ENCODE measurements around the gene ZNF778. TPM values are rescaled to one million over a fixed set of nuclear protein-coding genes. Genes with fewer than 3 reads are reported as not detected.
A peak's percentile ranks its signal among the peaks of the same experiment; 100 is the strongest.
"Not testable (repeated sequence)": the region's sequence is repeated elsewhere in the genome, so short reads cannot be mapped to it uniquely, and the experiment has no call there.

Gene ZNF778
- total RNA-seq, 2 experiments from 2014 or later, result 8.3 to 9.2 TPM

DNA sequence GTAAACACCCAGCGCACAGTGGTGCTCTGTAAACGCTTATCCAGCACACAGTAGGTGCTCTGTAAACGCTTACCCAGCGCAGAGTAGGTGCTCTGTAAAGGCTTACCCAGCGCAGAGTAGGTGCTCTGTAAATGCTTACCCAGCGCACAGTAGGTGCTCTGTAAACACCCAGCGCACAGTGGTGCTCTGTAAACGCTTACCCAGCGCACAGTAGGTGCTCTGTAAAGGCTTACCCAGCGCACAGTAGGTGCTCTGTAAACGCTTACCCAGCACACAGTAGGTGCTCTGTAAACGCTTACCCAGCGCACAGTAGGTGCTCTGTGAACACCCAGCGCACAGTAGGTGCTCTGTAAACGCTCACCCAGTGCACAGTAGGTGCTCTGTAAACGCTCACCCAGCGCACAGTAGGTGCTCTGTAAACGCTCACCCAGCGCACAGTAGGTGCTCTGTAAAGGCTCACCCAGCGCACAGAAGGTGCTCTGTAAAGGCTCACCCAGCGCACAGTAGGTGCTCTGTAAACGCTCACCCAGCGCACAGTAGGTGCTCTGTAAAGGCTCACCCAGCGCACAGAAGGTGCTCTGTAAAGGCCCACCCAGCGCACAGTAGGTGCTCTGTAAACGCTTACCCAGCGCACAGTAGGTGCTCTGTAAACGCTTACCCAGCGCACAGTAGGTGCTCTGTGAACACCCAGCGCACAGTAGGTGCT lies 31.5 kb upstream of the ZNF778 start:
- POLR2A ChIA-PET, DNase-seq: not testable (repeated sequence)

DNA sequence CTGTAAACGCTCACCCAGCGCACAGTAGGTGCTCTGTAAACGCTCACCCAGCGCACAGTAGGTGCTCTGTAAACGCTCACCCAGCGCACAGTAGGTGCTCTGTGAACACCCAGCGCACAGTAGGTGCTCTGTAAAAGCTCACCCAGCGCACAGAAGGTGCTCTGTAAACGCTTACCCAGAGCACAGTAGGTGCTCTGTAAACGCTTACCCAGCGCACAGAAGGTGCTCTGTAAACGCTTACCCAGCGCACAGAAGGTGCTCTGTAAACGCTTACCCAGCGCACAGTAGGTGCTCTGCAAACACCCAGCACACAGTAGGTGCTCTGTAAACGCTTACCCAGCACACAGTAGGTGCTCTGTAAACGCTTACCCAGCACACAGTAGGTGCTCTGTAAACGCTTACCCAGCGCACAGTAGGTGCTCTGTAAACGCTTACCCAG lies 30.9 kb upstream of the ZNF778 start:
- POLR2A ChIA-PET, result interaction anchor here (0.6 kb wide), 1 partner anchor 10 kb away, joined by 4 read pairs; no protein-coding TSS in a partner anchor
- DNase-seq; H3K36me3 Mint-ChIP-seq (ENCODE audit: low read depth); H3K27ac Mint-ChIP-seq; H3K9me3 Mint-ChIP-seq; H3K4me3 Mint-ChIP-seq; H3K4me1 Mint-ChIP-seq; CTCF ChIA-PET; H3K27me3 Mint-ChIP-seq: not testable (repeated sequence)

More for the DNA sequence above, 31.5 kb upstream of the ZNF778 start:
- H3K36me3 Mint-ChIP-seq (ENCODE audit: low read depth); CTCF ChIA-PET; H3K27me3 Mint-ChIP-seq; H3K27ac Mint-ChIP-seq; H3K9me3 Mint-ChIP-seq; H3K4me3 Mint-ChIP-seq; H3K4me1 Mint-ChIP-seq: not testable (repeated sequence)

- H3K4me1 Mint-ChIP-seq, result peaks cover 5% of the 10 kb centered on the region
- ChIA-PET POLR2A (interaction anchor here (0.6 kb wide), 1 partner anchor 10 kb away, joined by 4 read pairs; no protein-coding TSS in a partner anchor), CTCF (interaction anchor here (0.8 kb wide), 1 partner anchor 13 kb away, joined by 3 read pairs; no protein-coding TSS in a partner anchor)
- H3K36me3 Mint-ChIP-seq (ENCODE audit: low read depth), result no peaks in the 10 kb centered on the region
- H3K27me3 Mint-ChIP-seq, result no peaks in the 10 kb centered on the region
- H3K9me3 Mint-ChIP-seq, result no peaks in the 10 kb centered on the region
- H3K27ac Mint-ChIP-seq, result no peak overlapping the region
- no peak overlapping the region for H3K4me3 Mint-ChIP-seq
- peak; percentile 52 for DNase-seq
These were observed 30.3 kb upstream of the ZNF778 start for GRCh38 chr16:89187032-89187769.

- DNase-seq, result no peak
- no peaks in the 10 kb centered on the region for H3K27me3 Mint-ChIP-seq
- no peaks in the 10 kb centered on the region for H3K9me3 Mint-ChIP-seq
- ChIA-PET POLR2A (no interaction called here), CTCF (interaction anchor here (0.6 to 0.8 kb wide), 2 partner anchors 13 to 340 kb away, joined by 3 read pairs; no protein-coding TSS in a partner anchor)
- no peaks in the 10 kb centered on the region for H3K36me3 Mint-ChIP-seq (ENCODE audit: low read depth)
- H3K4me3 Mint-ChIP-seq, result no peak overlapping the region
- H3K27ac Mint-ChIP-seq, result peak overlapping the region; percentile 48
- no peaks in the 10 kb centered on the region for H3K4me1 Mint-ChIP-seq
These were observed 29.6 kb upstream of the ZNF778 start for GRCh38 chr16:89187770-89188392.

- H3K27me3 Mint-ChIP-seq; H3K27ac Mint-ChIP-seq; POLR2A ChIA-PET; H3K9me3 Mint-ChIP-seq; H3K4me3 Mint-ChIP-seq; CTCF ChIA-PET; DNase-seq; H3K4me1 Mint-ChIP-seq; H3K36me3 Mint-ChIP-seq (ENCODE audit: low read depth): not testable (repeated sequence)
These were observed 28.8 kb upstream of the ZNF778 start for GRCh38 chr16:89188471-89189357.

- H3K4me3 Mint-ChIP-seq, result no peak overlapping the region
- no peaks in the 10 kb centered on the region for H3K9me3 Mint-ChIP-seq
- no peak overlapping the region for H3K27ac Mint-ChIP-seq
- H3K27me3 Mint-ChIP-seq, result no peaks in the 10 kb centered on the region
- CTCF ChIA-PET, result no interaction called here
- POLR2A ChIA-PET, result no interaction called here
- DNase-seq, result no peak
- H3K4me1 Mint-ChIP-seq, result no peaks in the 10 kb centered on the region
- H3K36me3 Mint-ChIP-seq (ENCODE audit: low read depth), result no peaks in the 10 kb centered on the region
These were observed 28.0 kb upstream of the ZNF778 start for GRCh38 chr16:89189358-89190025.

DNA sequence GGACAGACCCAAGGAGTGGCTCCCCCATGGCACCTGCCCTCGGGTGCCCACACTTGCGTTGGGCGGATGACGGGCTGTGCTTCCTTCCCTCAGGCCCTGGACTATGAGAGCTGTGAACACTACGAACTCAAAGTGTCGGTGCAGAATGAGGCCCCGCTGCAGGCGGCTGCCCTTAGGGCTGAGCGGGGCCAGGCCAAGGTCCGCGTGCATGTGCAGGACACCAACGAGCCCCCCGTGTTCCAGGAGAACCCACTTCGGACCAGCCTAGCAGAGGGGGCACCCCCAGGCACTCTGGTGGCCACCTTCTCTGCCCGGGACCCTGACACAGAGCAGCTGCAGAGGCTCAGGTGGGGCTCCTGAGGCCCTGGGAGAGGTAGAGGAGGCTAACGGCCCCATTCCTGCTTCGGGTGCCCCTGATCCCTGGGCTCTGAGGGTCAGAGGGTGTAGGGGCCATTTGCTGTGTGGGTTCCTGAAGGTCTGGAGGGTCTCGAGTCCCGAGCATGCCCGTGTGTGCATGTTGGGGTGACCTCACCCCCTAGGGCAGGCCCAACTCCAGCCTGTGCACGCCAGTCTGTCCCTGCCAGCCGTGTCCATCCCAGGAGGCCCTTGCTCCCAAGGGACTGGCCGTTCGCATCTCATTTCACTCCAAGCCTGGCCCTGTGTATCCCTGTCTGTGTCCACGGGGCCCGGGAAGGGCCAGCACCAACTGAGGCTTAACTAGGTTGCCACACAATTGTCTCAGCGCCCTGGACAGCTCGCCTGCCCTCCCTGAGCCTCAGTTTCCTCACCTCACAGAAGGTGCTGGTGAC lies 27.1 kb upstream of the ZNF778 start:
- ChIA-PET CTCF (no interaction called here), POLR2A (no interaction called here)
- Mint-ChIP-seq H3K27ac (no peak overlapping the region), H3K9me3 (no peaks in the 10 kb centered on the region), H3K27me3 (no peaks in the 10 kb centered on the region), H3K36me3 (ENCODE audit: low read depth) (no peaks in the 10 kb centered on the region), H3K4me3 (no peak overlapping the region), H3K4me1 (no peaks in the 10 kb centered on the region)
- DNase-seq, result no peak

DNA sequence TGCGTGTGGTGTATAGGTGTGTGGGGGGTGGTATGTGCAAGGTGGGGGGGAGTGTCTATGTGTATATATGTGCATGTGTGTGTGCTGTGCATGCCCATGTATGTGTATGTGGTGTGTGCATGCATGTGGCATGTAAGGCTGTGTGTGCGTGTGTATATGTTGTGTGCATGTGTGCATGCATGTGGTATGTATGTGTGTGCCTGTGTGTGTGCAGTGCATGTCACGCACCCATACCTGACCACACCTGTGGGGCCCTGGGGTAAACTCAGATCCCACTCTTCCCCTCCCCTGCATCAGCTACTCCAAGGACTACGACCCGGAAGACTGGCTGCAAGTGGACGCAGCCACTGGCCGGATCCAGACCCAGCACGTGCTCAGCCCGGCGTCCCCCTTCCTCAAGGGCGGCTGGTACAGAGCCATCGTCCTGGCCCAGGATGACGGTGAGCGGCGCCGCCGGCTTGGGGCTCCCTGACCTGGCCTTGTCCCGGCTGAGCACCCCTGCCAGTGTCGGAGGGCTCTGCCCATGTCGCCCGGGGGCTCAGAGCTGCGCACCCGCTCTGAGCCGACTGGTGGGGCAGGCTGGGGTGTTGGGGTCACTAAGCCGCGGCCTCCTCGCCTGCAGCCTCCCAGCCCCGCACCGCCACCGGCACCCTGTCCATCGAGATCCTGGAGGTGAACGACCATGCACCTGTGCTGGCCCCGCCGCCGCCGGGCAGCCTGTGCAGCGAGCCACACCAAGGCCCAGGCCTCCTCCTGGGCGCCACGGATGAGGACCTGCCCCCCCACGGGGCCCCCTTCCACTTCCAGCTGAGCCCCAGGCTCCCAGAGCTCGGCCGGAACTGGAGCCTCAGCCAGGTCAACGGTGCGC lies 26.2 kb upstream of the ZNF778 start:
- CTCF ChIA-PET, result no interaction called here
- POLR2A ChIA-PET, result no interaction called here
- H3K9me3 Mint-ChIP-seq, result no peaks in the 10 kb centered on the region
- H3K27me3 Mint-ChIP-seq, result no peaks in the 10 kb centered on the region
- H3K4me1 Mint-ChIP-seq, result no peaks in the 10 kb centered on the region
- DNase-seq, result no peak
- H3K4me3 Mint-ChIP-seq, result no peak overlapping the region
- no peaks in the 10 kb centered on the region for H3K36me3 Mint-ChIP-seq (ENCODE audit: low read depth)
- H3K27ac Mint-ChIP-seq, result no peak overlapping the region

DNA sequence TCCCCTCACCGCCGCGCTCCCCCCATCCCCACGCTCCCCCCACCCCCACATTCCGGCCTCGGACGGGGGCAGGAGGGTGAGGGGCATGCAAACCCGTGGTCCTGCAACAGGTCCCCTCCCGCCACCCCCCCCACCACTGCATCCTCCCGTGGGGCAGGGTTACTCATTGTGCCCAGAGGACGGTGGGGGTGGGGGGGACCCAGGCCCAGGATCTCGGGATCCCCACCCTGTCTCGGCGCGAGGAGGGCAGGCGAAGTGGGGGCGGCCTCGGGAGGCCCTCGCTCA lies 25.7 kb upstream of the ZNF778 start:
- Mint-ChIP-seq H3K27me3 (no peaks in the 10 kb centered on the region), H3K4me3 (no peak overlapping the region), H3K36me3 (ENCODE audit: low read depth) (no peaks in the 10 kb centered on the region), H3K27ac (no peak overlapping the region), H3K9me3 (no peaks in the 10 kb centered on the region), H3K4me1 (no peaks in the 10 kb centered on the region)
- CTCF ChIA-PET, result no interaction called here
- POLR2A ChIA-PET, result no interaction called here
- DNase-seq, result no peak

GRCh38 chr16:89192186-89192955 lies 25.1 kb upstream of the ZNF778 start:
- not testable (repeated sequence) for H3K36me3 Mint-ChIP-seq (ENCODE audit: low read depth); H3K27ac Mint-ChIP-seq; H3K4me1 Mint-ChIP-seq; H3K27me3 Mint-ChIP-seq; H3K4me3 Mint-ChIP-seq; H3K9me3 Mint-ChIP-seq
- POLR2A ChIA-PET, result interaction anchor here (0.6 kb wide), 1 partner anchor 553 kb away, joined by 3 read pairs; no protein-coding TSS in a partner anchor
- peak; percentile 62 for DNase-seq
- CTCF ChIA-PET, result interaction anchor here (0.8 to 0.9 kb wide), 2 partner anchors 12 to 24 kb away, joined by 4 read pairs; no protein-coding TSS in a partner anchor

All from activated CD4-positive, alpha-beta T cell treated with anti-CD3 and anti-CD28 coated beads, Interleukin-2, amount 10 ng/mL, durations not matched to agents 7 days and 5 days (primary cell).